Caki2 (cell line): ENCODE results near the gene TENT4B. TPM values are rescaled to one million over a fixed set of nuclear protein-coding genes. Genes with fewer than 3 reads are reported as not detected.
"Not testable (repeated sequence)": the region's sequence is repeated elsewhere in the genome, so short reads cannot be mapped to it uniquely, and the experiment has no call there.

Experiments used
- DNase-seq: peaks from one replicate; pipeline ENCODE4 v3.0.0-alpha.2; 2015; ENCODE audit warnings: low read depth
- in situ Hi-C: cut with HindIII; loops from 2 replicates; pipeline ENCODE4 v1.10.0; 2016; ENCODE audit warnings: low sequenced_read_pairs, low pct_unique_long_range_greater_than_20kb, mixed read lengths
- total RNA-seq: library from RNA; depleted of rRNA; stranded (reverse); fragments of >200 nt; shearing (Covaris generic); gene quantifications from 2 replicates; pipeline ENCODE4 v1.2.3, GENCODE V29; 2014; ENCODE audit warnings: low replicate concordance; rRNA removed

TENT4B gene
- total RNA-seq = 3.3 and 4.2 TPM in 2 replicates

DNA sequence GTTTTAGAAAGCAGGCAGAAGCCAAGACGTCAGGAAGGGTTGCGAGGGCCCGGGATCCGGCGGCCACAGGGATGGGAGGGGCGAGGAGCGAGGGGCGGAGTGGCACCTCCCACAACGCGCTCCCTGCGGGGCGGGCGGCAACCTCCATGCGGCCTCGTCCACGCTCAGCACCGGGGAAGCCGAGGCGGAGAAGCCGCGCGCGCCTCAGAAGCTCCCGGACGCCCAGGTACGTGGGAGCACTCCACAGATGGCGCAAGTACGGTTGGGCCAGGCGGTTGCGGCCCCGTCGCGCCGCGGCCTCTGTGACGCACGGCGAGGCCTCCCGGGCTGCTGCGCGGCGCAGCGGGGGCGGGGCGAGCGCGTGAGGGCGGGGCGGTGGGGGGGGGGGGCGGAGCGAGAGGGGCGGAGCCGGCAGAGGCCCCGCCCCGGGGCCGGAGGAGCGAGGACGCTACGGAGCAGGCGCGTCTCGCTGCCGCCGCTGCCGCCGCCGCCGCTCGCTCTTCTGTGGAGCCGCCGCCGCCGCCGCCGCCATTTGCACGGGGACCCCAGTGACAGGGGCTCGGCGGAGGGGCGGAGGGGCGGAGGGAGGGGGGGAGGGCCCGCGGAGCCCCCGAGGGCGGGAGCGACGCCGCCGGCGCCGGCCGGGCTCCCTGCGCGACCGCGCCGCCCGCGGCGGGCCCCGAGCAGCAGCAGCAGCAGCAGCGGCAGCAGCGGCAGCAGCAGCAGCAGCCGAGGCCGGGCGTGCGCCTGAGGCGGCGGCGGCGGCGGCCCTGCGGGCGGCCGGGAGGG is at the start of gene TENT4B:
Gene TENT4B, plus strand, starts transcription at position 500 of the 789 bp plus-strand sequence. CDS start 316 bp downstream, outside the sequence.
- DNase-seq = peak; percentile 85
- in situ Hi-C loops = no loop called here

DNA sequence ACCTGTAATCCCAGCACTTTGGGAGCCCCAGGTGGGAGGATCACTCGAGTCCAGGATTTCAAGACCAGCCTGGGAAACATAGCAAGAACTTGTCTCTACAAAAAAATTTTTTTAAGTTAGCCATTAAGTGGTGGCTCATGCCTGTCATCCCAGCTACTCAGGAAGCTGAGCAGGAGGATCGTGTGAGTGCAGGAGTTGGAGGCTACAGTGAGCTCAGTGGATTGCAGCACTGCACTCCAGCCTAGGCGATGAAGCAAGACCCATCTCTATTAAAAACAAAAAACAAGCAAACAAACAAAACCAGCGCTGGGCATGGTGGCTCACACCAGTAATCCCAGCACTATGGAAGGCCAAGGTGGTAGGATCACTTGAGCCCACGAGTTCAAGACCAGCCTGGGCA is 49.3 kb upstream of the TENT4B start:
- peak; percentile 77 for DNase-seq
- in situ Hi-C loops = no loop called here

- peak; percentile 26 for DNase-seq
- in situ Hi-C loops = no loop called here
Measured at GRCh38 chr16:50114357-50115129, 38.6 kb upstream of the TENT4B start.

GRCh38 chr16:50120711-50121110 is 32.4 kb upstream of the TENT4B start:
- in situ Hi-C loops = no loop called here
- DNase-seq = no peak

DNA sequence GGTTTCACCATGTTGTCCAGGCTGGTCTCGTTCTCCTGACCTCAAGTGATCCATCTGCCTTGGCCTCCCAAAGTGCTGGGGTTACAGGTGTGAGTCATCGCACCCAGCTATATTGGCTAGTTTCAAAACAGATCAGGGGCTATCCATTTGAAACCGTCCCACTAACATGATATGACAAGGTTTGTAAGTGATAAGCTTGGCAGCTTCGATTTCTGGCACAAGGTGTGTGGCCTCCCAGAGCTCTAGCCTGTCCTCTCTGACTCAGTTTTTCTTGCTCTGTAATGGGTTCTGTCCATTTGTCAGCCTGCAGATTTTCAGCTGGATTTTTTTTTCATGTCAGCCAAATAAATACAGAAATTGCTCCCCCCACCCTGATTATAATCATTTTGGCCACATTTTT is 31.8 kb upstream of the TENT4B start:
- in situ Hi-C loops = no loop called here
- no peak for DNase-seq

DNA sequence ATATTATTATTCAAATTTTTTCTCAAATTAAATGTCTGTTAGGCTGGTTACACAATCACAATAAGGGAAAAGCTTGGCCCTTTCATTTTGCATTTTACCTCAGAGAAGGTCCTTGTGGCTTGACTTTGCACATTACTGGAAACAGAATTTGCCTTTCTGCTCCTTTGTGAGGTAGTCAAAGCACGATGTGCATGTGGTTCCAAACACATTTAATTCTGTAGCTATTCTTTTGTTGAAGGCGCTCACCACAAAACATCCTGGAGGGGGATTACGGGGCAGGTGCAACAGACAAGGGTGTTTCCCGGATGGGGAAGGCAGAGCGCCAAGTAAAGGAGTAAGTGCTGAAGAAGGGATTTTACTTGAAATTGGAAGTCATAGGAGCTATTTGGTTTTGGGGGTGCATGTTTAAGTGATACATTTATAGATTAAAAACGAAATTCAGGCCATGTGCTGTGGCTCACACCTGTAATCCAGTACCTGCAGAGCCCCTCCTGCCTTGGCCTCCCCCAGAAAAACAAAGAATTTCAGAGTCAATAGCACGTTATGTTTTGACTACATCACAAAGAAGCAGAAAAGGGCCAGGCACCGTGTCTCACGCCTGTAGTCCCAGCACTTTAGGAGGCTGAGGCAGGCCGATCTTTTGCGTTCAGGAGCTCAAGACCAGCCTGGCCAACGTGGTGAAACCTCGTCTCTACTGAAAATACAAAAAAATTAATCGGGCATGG is 31.2 kb upstream of the TENT4B start:
- no peak for DNase-seq
- in situ Hi-C loops = no loop called here

GRCh38 chr16:50123417-50123816 is 29.7 kb upstream of the TENT4B start:
- in situ Hi-C loops = no loop called here
- no peak for DNase-seq

DNA sequence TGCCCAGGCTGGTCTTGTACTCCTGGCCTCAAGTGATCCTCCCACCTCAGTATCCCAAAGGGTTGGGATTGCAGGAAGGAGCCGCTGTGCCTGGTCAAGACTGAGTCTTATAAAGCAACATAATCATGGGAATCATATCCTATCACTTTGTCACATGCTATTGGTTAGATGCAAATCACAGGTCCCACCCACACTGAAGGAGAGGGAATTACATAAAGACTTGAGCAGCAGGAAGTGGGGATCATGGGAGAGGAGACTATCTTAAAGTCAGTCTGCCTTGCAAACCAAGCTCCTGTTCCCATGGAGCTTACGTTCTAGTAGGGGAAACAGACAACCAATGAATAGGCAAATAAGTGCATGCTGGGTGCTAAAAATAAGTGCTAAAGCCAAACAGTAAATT is 28.3 kb upstream of the TENT4B start:
- no peak for DNase-seq
- in situ Hi-C loops = no loop called here

DNA sequence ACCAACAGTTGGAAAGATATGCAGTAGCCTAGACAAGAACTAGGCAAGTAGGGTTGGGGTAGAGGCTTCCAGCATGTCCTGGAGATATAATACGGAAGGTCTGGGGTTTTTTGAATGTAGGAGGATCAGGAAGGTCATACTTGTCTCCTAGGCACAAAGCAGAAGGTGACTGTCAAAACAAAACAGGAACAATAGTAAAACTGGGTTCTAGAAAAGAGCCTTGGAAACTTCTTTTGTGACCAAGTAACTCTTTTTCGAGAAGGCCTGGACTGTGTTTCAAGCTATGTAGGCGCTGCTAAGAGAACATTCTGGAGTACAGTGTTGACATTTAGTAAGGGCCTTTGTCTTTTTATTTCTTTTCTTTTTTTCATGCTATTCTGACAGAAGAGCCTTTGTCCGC is 26.9 kb upstream of the TENT4B start:
- in situ Hi-C loops = no loop called here
- no peak for DNase-seq

GRCh38 chr16:50132571-50132970 is 20.5 kb upstream of the TENT4B start:
- in situ Hi-C loops, DNase-seq: not testable (repeated sequence)

DNA sequence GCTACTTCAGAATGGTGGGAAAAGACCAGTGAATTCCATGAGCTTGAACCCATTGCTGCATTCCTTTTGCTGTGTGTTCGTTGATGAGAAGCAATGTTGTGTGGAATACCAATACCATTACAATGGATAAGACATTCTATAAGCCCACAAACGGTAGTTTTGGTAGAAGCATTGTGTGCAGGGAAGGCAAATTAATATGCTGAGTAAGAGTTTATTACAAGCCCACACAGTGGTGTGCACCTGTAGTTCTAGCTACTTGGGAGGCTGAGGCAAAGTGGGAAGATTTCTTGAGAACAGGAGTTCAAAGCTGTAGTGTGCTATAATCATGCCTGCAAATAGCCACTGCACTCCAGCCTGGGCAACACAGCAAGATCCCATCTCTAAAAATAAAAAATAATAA is 19.9 kb upstream of the TENT4B start:
- in situ Hi-C loops = no loop called here
- no peak for DNase-seq

DNA sequence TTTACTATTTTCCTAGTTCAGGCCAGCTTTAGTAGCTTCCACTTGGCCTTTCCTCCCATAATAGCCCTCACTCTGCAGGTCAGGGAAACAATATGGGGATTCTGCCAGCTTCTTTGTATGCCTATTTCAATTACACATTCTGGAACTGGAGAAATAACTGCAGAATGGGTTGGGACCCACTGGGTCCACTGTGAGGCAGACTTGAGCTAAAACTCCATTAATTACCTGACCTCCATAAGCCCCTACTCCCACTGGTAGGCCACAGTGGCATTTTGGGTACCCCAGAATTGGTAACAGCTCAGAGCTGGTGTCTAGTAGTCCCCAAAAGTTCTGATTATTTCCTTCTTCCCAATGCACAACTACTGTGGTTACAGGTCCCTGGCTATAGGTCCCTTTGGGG is 16.7 kb upstream of the TENT4B start:
- in situ Hi-C loops = no loop called here
- no peak for DNase-seq

- DNase-seq = no peak
- in situ Hi-C loops = no loop called here
Measured at GRCh38 chr16:50137268-50137667, 15.8 kb upstream of the TENT4B start.

DNA sequence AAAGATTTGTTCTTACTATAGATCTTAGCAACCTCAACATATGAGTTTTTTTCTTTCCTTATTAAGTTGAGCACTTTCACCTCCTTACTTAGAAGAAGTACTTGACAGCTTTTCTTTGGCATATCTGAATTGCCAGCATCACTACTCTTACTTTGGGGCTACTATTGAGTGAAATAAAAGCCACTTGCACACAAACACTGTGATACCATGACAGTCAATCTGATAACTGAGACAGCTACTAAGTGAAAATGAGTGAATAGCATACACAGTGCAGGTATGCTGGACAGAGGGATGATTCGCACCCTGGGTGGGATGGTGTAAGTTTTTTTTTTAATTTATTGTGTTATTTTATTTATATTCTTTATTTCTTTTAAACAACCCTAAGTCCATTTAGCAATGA is 13.5 kb upstream of the TENT4B start:
- DNase-seq = no peak
- in situ Hi-C loops = no loop called here

- DNase-seq = no peak
- in situ Hi-C loops = no loop called here
Measured at GRCh38 chr16:50144211-50144610, 8.9 kb upstream of the TENT4B start.

DNA sequence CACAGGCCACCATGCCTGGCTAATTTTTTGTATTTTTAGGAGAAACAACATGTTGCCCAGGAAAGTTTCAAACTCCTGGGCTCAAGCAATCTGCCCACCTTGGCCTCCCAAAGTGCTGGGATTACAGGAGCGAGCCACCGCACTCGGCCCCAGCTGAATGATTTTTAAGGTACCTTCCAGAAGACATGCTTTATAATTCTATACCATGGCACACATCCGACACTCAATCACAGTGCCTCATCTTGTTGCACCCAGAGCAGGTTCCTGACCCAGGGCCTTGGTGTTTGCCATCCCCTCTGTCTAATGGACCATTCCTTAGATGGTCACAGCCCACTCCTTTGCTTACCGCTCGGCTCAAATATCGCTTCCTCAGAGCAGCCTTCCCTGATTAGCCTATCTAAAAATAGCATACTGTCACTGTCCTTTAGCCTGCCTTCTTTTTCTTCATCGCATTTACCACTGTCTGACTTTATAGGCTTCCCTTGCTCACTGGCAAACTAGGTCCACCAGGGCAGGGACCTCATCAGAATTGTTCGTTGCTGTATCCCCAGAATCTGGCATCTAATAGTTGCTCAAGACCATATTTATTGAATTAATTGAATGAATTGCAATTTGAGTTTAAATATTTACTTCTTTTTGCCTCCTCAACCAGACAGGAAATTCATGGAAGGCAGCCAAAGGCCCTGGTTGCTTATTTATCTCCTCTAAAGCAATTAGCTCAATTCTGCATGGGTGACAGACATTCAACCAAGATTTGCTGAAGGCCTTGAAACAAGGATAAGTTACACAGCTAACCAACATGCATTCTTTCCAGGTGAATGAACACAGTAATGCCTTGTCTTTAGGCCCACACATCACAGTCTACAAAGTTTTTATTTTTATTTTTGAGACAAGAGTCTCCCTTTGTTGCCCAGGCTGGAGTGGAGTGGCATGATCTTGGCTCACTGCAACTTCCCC is 6.3 kb upstream of the TENT4B start:
- DNase-seq = peak; percentile 87
- in situ Hi-C loops = no loop called here

DNA sequence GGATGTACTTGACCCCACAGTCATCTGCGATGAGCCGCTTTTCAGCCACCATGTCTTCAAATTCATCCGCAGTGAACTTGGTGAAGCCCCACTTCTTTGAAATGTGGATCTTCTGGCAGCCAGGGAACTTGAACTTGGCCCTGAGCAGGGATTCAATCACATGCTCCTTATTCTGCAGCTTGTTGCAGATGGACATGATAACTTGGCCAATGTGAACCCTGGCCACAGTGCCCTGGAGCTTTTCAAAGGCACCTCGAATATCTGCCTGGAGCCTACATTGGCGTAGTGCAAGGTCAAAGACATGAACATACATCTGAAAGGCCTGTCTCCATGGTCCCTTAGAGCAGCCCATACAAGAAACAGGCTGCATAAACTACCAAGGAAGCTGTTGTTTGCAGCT is 1.8 kb upstream of the TENT4B start:
- no peak for DNase-seq
- in situ Hi-C loops = no loop called here

GRCh38 chr16:50151756-50152155 is 1.4 kb upstream of the TENT4B start:
- DNase-seq = no peak
- in situ Hi-C loops = no loop called here
